NCI-H2081 treated with DMSO at 0.1 percent for 48 hours (cell line): ENCODE measurements around the gene ENTREP3.
"Not testable (repeated sequence)": the region's sequence is repeated elsewhere in the genome, so short reads cannot be mapped to it uniquely, and the experiment has no call there.

Experiments used
- DNase-seq: peaks from one replicate; lab custom pipeline; 2025; lab: John Stamatoyannopoulos, UW

ENTREP3 gene

GRCh38 chr1:155223047-155223446 is 32.2 kb downstream of the ENTREP3 start:
- no peak for DNase-seq

DNA sequence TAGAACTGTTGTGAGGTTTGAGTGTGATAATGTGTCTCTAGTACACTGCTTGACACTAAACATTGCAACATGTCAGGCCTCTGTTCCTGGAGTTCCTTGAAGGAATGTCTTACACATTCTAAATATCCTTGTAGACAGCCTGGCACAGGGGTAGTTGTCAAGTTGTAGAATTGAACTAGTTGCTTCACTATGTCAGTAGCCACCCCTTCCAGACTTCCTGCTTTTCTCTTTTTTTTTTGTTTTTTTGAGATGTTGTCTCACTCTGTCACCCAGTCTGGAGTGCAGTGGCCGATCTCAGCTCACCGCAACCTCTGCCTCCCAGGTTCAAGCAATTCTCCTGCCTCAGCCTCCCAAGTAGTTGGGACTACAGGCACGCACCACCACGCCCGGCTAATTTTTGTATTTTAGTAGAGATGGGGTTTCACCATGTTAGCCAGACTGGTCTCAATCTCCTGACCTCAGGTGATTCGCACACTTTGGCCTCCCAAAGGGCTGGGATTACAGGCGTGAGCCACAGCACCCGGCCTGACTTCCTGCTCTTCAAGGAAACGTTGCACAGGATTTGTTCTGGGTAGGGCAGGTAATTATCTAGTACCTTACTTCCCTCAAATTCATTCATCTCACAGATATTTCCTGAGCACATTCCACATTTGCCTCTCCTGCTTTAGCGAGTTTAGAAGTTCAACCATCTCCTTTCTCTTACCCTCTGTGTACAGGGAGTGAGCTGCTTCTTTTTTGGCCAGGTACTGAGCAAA is 34.9 kb downstream of the ENTREP3 start:
- DNase-seq: not testable (repeated sequence)

DNA sequence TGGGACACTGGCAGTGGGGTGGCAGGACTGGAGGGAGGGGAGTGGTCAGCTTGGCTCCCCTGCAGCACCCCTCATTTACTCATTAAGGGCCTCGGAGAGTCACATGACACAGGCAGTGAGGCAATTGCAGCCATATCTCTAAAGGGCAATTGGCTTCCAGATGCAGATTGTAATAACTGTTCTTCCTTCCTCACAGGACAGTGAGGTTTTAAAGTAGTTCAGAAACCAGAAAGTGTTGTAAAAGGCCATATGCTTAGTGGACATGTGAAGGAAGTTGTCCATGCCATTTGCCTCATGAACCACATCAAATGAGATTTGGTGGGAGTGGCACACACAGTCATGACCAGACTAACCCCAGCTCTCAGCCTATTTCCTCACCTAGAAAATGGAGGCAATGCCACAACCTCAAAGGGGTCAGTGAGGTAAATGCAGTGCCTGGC is 35.7 kb downstream of the ENTREP3 start:
- DNase-seq: no peak

GRCh38 chr1:155218854-155219591 is 36.3 kb downstream of the ENTREP3 start:
- no peak for DNase-seq

- DNase-seq: not testable (repeated sequence)
Measured at GRCh38 chr1:155214702-155215101, 40.6 kb downstream of the ENTREP3 start.

GRCh38 chr1:155212051-155212440 is 43.2 kb downstream of the ENTREP3 start:
- not testable (repeated sequence) for DNase-seq

GRCh38 chr1:155211381-155212050 is 43.8 kb downstream of the ENTREP3 start:
- DNase-seq: not testable (repeated sequence)

DNA sequence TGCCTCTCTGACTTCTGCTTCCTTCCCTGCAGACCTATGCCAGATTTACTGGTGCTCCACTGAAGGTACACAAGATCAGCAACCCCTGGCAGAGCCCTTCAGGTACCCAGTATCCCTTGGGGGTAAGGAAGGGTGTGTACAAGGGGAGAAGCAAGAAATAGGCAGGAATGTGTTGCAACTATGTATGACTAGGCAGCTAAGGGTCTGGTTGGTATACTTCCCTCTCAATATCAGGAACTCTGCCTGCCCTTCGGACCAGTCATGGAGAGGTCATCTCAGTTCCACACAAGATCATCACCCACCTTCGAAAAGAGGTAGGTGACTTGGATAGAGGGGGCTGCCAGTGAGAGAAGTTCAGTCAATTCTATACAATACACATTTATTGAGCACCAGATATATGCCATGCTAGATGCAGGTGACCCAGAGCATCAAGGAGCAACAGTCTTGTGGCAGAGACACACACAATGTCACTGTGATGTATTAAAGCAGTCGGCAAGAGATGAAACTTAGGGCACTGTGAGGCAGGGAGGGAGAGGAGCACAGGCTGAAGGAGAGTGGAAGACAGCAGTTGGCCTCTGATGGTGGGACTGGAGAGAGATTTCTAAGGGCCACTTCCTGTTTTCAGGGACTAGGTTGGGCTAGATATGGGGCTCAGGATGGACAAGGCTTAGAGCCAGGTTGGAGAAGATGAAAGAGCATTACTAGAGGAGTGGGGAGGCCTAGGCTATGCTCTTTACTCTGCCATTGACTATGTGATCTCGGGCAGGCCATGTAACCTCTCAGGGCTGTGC is 44.8 kb downstream of the ENTREP3 start:
- DNase-seq: no peak

DNA sequence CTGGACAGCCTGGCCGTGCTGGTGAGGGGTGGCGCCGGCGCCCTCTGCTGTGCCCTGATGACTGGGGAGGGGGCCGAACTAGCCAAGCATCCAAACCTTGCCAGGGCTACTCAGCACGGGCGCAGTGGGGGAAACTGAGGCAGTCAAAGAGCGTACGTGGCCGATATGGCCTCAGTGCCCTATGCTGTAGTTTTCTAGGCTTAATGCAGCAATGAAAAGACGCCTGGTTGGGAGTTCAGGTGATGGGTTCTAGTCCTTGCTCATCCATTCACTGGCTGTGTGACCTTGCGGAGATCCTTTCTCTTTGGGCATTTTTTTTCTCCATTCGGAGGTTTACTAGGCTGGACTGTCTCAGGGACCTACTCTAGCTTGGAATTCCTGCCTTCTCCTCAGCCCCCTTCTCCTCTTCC is 46.0 kb downstream of the ENTREP3 start:
- no peak for DNase-seq

DNA sequence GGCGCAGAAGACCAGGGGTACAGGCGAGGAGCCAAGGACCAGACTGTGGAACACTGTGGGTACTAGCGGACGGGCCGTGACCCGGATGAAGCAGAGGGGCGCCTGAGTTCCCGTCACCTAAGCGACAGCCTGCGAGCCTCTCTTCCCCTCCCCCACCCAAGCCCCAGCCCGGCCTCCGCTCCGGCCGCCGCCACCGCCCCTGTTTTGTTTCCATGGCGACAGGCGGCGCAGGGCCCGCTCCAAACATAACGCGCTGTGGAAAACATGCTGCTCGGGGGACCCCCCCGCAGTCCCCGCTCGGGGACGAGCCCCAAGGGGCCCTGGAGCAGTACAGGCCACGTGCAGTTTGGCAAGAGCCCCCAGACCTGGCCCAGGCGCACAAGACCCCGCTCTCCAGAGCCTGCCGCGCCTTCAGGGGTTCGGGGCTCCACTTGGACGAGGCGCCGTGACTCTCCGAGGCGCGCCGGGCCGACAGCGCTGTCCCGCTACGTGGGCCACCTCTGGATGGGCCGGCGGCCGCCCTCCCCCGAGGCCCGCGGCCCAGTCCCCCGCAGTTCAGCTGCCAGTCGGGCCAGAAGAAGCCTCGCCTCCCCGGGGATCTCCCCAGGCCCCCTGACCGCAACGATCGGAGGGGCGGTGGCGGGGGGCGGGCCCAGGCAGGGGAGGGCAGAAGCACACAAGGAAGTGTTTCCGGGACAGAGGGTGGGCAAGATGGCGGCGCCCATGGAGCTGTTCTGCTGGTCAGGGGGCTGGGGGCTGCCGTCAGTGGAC is 46.6 kb downstream of the ENTREP3 start, which contains the start of gene MTX1:
Gene MTX1 (plus strand): TSS at position 155 of the 771 bp plus-strand sequence. CDS start 110 bp downstream, at position 265.
- peak; percentile 27 for DNase-seq

DNA sequence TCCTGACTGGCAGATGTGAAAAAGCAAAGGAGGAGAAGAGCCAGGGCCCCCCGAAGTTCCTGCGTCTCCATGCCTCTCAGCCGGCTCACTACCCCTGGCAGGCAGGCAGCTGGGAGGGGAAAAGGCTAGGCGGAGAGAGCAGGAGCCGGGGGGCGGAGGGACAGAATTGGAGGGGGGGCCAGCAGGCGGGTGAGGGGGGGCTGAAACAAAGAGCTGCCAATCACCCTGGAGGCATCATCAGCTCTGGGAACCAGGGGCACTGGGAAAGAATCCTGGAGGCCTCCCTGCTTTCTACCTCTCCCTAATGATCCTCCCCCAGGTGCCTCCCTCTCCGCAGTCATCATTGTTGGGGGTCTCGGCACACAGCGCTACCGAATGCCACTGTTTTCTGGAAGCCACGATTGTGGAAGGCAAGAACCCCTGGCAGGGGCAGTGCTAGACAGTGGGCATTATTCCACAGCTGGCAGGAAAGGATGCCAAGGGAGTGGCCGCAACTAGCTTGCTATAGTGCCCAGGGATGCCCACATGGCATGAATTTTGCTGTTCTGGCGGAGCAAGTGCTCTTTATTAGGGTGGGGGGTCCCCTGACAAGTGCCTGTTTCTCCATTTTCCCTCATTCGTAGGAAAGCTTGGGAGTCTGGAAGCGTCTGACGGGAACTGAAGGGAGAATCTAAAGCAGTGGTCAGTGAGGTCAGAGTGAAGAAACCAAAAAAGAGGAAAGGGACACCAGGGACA is 47.3 kb downstream of the ENTREP3 start, which contains the start of gene THBS3:
Gene THBS3 (minus strand): TSS at position 92 of the 735 bp plus-strand sequence. CDS start 21 bp downstream, at position 71.
- no peak for DNase-seq

- peak; percentile 63 for DNase-seq
Measured at GRCh38 chr1:155206891-155207805, 48.1 kb downstream of the ENTREP3 start.

GRCh38 chr1:155205969-155206593 is 49.2 kb downstream of the ENTREP3 start:
- DNase-seq: no peak

- no peak for DNase-seq
Measured at GRCh38 chr1:155205035-155205434, 50.2 kb downstream of the ENTREP3 start.

- no peak for DNase-seq
Measured at GRCh38 chr1:155202731-155203515, 52.4 kb downstream of the ENTREP3 start.

GRCh38 chr1:155202198-155202597 is 53.1 kb downstream of the ENTREP3 start:
- DNase-seq: no peak

DNA sequence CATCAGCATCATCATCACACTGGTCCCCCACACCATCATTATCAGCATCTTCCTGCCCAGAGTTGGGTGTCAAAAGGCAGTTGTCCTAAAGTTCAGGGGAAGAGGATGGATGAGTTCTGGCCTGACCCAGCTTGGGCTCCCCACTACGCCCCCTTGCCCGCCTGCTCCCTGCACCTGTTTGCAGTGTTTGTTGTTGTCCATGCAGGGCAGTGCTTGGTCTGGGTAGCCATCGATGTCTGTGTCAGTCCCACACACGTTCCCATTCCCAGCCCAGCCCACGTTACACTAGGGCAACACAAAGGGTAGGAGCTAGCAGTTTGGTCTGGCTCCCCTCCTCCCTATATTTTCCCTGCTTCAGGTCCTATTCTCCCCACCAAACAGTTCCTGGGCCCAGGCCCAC is 54.4 kb downstream of the ENTREP3 start:
- no peak for DNase-seq

DNA sequence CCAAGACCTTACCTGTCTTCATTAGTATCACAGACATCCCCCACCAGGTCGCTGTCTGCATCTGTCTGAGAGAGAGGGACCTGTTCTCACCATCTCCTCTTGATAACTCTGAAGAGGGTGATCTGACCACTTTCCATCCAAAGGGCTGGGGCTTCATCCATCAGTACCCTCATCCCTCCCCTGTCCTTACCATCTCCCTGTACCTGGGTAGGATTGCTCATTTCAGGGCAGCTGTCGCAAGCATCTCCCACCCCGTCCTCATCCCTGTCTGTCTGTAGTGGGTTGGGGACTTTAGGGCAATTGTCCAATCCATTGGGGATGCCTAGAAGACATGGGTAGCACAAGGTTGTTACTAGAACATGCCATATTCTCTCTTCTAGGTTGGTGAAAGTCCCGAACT is 55.5 kb downstream of the ENTREP3 start:
- DNase-seq: no peak
